ENCODE measurements around the gene SFXN2. TPM values are rescaled to one million over a fixed set of nuclear protein-coding genes. Genes with fewer than 3 reads are reported as not detected.
"Not testable (repeated sequence)": the region's sequence is repeated elsewhere in the genome, so short reads cannot be mapped to it uniquely, and the experiment has no call there.

SFXN2 gene
- total RNA-seq (1 to 10 TPM in 2 of 4 donors, under 1 TPM in 2; 0.66 to 6.1 (median 1.5) TPM), polyA plus RNA-seq (10 to 100 TPM in 1 of 3 donors, 1 to 10 TPM in 2; 2.4 to 11.6 (median 3.0) TPM)

GRCh38 chr10:102714621-102715455 lies at the start of gene SFXN2:
Gene SFXN2 (plus strand): TSS chr10:102714636. CDS start chr10:102726637, 12,001 bp downstream.
- TF ChIP-seq CTCF (IDR thresholded peaks at IDR 0.05): no peak
- TF ChIP-seq EP300 (IDR thresholded peaks at IDR 0.05): no peak
- no peak for TF ChIP-seq POLR2AphosphoS5 (IDR thresholded peaks at IDR 0.05)
- TF ChIP-seq POLR2A (IDR thresholded peaks at IDR 0.05): no peak
- Histone ChIP-seq H3K4me1 (peaks cover 0 to 29% (median 17%) of the 10 kb centered on the region in 4 donors), H3K9me3 (no peaks in the 10 kb centered on the region), H3K27ac (peak within 1 kb of the TSS; percentile 88 to 95 (median 90)), H3K27me3 (no peaks in the 10 kb centered on the region), H3K36me3 (no peaks in the 10 kb centered on the region), H3K4me3 (peak within 1 kb of the TSS; percentile 86 to 100 (median 94))
- WGBS, 2 donors: 1 to 5% methylated on average over 46 of the region's 46 CpGs
- intact Hi-C loops (cut with DNase I): loop anchor here (2.0 kb wide), 1 partner anchor 28 kb away; the partner anchor contains the start of gene WBP1L
- DNase-seq: no peak

- H3K36me3 ChIP-seq: no peaks in the 10 kb centered on the region
- H3K4me1 ChIP-seq: peaks cover 0 to 20% (median 9%) of the 10 kb centered on the region in 4 donors
- no peaks in the 10 kb centered on the region for H3K9me3 ChIP-seq
- 37 to 81% methylated on average over 9 of the region's 9 CpGs for WGBS, 2 donors
- H3K4me3 ChIP-seq: no peak overlapping the region
- no peak overlapping the region for H3K27ac ChIP-seq
- intact Hi-C loops (cut with DNase I): no loop called here
- H3K27me3 ChIP-seq: no peaks in the 10 kb centered on the region
- TF ChIP-seq POLR2AphosphoS5 (IDR thresholded peaks at IDR 0.05): no peak
- TF ChIP-seq EP300 (IDR thresholded peaks at IDR 0.05): no peak
- no peak for TF ChIP-seq CTCF (IDR thresholded peaks at IDR 0.05)
- TF ChIP-seq POLR2A (IDR thresholded peaks at IDR 0.05): no peak
- DNase-seq: no peak
Measured at GRCh38 chr10:102665904-102666509, 48.4 kb upstream of the SFXN2 start.

GRCh38 chr10:102667411-102667810 lies 47.0 kb upstream of the SFXN2 start:
- WGBS, 2 donors: 92 to 93% methylated on average over 4 of the region's 4 CpGs
- H3K27me3 ChIP-seq; intact Hi-C loops (cut with DNase I); H3K36me3 ChIP-seq; H3K4me3 ChIP-seq; H3K9me3 ChIP-seq; H3K27ac ChIP-seq; DNase-seq: not testable (repeated sequence)
- peaks cover 0 to 12% (median 2%) of the 10 kb centered on the region in 4 donors for H3K4me1 ChIP-seq

GRCh38 chr10:102668326-102669107 lies 45.9 kb upstream of the SFXN2 start:
- H3K4me3 ChIP-seq: no peak overlapping the region
- no peaks in the 10 kb centered on the region for H3K36me3 ChIP-seq
- peak overlapping the region in 3 of 4 donors; percentile 21 to 61 (median 53) for H3K27ac ChIP-seq
- no peaks in the 10 kb centered on the region for H3K27me3 ChIP-seq
- peaks cover 0 to 17% (median 3%) of the 10 kb centered on the region in 4 donors for H3K4me1 ChIP-seq
- TF ChIP-seq CTCF (IDR thresholded peaks at IDR 0.05) (no peak), POLR2A (IDR thresholded peaks at IDR 0.05) (no peak), POLR2AphosphoS5 (IDR thresholded peaks at IDR 0.05) (no peak), EP300 (IDR thresholded peaks at IDR 0.05) (no peak)
- no peaks in the 10 kb centered on the region for H3K9me3 ChIP-seq
- intact Hi-C loops (cut with DNase I): no loop called here
- no peak for DNase-seq
- WGBS, 2 donors: 77 to 88% methylated on average over 10 of the region's 10 CpGs

Measured in sigmoid colon (tissue), 7 donors.